Activated naive CD4-positive, alpha-beta T cell treated with Interleukin-2 at 50 U/mL for 16 hours (primary cell): ENCODE measurements around the gene SLC66A3.
"Not testable (repeated sequence)": the region's sequence is repeated elsewhere in the genome, so short reads cannot be mapped to it uniquely, and the experiment has no call there.

Source experiments
- DNase-seq: peaks from one replicate; pipeline ENCODE4 v3.0.0-alpha.2; 2020

Gene SLC66A3

DNA sequence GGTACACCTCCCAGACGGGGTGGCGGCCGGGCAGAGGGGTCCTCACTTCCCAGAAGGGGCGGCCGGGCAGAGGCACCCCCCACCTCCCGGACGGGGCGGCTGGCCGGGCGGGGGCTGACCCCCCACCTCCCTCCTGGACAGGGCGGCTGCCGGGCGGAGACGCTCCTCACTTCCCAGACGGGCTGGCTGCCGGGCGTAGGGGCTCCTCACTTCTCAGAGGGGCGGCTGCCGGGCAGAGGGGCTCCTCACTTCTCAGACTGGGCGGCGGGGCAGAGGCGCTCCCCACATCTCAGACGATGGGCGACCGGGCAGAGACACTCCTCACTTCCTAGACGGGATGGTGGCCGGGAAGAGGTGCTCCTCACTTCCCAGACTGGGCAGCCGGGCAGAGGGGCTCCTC is 9.8 kb downstream of the SLC66A3 start:
- DNase-seq, result not testable (repeated sequence)

DNA sequence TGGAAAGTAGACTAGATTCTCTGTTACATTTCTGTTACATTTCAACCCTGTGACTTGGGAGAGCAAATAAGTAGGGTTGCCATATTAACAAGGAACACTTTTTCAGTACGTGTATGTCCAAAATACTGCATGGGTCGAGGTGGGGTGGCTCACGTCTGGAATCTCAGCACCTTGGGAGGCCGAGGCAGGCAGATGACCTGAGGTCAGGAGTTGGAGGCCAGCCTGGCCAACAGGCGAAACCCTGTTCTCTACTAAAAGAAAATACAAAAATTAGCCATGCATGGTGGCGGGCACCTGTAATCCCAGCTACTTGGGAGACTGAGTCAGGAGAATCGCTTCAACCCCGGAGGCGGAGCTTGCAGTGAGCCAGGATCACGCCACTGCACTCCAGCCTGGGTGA is 11.2 kb downstream of the SLC66A3 start:
- no peak for DNase-seq

DNA sequence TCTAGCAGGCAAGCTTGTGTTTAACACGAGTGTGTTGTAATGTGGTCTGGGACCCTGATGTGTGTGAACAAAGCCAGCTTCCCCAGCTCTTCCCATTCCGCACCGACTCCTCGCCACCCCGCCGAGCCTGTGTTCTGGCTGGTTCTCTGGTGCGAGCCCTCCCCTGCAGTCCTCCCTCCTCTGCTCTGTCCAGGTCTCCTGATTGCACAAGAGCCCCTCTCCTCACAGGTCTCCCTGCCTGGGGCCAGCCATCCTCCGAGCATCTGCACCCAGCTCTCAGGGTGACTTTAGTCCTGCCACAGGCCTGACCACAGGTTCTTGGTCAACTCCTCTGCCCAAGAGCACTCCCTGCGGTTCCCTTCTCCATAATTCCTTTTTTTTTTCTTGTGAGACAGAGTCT is 13.2 kb downstream of the SLC66A3 start:
- no peak for DNase-seq

- DNase-seq, result no peak
These were observed 14.1 kb downstream of the SLC66A3 start for GRCh38 chr2:11169333-11169732.

DNA sequence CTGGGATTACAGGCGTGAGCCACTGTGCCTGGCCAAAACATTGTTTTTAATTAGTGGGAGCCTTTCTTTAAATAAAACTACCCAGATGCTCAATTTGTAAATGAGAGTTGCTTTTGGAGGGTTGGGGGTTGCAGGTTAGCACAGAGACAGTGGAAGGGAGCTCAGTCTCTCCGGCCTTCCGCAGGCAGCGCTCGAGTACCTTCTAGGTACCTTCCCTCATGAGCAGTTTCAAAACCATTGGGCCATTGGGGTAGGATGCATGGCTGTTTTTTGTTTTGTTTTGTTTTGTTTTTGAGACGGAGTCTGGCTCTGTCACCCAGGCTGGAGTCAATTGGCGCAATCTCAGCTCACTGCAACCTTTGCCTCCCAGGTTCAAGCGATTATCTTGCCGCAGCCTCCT is 19.0 kb downstream of the SLC66A3 start:
- DNase-seq, result no peak

DNA sequence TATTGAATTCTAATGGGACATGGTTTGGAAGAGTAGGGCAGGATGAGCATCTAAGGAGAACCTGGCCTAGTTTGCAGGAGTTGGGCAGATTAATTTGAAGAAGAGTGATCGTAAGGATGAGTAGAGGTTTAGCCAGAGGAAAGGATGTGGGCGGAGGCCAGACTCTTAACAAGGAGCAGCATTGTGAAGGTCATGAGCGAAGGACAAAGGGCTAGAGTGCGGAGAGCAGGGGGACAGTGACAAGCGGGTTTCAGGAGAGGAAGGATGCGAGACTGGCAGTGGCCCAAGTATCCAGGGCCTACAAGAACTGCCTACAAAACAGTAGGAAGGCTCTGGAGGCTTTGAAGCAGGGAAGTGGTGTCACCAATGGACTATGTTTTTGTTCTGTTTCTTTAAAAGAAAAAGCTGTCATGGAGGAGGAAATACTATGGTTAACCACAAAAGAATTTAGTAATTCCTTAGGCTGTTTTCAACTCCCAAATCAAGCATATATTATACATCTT is 20.1 kb downstream of the SLC66A3 start:
- DNase-seq, result no peak

DNA sequence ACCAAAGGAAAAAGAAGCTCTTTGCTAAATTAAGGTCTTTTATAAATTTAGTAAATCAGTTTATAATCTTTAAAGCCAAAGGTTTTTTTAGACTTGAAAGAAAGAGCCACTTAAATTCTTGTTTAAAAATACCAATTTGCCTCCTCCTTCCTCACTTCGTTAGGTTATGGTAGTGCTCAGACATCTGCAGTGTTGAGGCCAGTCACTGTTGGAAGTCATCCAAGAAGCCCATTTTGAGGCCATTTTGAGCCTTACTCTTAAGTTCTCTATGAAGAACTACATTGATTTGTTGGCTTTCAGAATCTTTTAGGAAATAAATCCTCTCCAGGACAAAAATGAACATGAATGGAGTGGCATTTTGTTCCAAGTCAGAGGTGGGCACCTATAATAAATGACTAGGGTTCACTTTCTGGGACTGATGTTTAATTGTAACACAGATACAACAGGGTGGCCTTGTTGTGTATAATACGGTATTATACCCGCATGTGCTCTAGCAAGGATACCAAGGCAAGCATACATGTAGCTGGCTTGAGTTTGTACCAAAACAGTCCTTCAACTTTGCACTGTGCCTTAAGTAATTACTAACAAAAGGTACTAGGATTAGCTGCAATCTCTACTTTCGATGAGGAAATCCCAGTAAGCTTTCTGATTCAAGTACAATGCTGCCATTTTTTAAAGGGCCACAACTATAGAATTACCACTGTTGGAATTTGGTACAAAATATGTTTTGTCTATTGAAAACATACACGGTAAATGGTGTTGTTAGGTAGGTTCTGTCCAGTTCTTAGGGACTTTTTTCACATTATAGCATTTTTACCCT is 22.8 kb downstream of the SLC66A3 start:
- no peak for DNase-seq

- no peak for DNase-seq
These were observed 23.9 kb downstream of the SLC66A3 start for GRCh38 chr2:11179196-11179595.

- DNase-seq, result no peak
These were observed 24.6 kb downstream of the SLC66A3 start for GRCh38 chr2:11179899-11180298.

GRCh38 chr2:11180653-11181052 is 25.4 kb downstream of the SLC66A3 start:
- no peak for DNase-seq

DNA sequence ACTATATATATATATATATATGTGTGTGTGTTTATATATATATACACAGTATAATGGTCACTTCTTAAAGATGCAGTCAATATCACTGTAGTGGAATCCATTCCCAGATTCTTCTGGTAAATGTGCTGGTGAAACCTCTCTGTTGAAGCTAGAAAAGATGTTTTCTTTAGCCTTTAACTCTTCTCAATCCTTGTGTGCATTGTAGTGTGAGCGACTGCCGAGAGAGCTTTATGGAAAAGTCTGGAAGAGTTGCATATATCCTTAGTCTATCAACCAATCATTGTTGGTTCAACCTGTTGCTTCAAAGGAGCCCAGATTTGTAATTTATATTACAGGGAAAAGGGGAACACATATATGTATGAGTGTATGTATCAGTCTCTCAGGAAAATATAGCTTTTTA is 27.7 kb downstream of the SLC66A3 start:
- DNase-seq, result no peak

GRCh38 chr2:11186145-11186544 is 30.9 kb downstream of the SLC66A3 start:
- DNase-seq, result no peak

- DNase-seq, result no peak
These were observed 31.9 kb downstream of the SLC66A3 start for GRCh38 chr2:11187083-11187619.

DNA sequence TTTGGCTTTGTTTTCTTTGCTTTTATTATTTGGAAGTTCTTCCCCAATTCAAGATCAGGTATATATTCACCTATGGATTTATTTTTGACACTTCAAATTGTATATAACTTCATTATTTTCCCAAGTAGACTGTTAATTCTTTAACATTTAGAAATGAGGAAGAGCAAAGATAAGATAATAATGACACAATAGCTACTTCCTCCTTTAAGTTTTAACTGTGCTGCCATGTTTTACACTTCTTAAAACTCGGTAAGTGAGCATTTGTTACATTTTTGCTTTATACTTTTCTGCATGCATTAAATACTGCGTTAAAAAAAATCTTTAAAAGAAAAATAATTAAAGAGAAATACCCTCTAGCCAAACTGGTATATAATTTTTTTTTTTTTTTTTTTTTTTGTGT is 32.5 kb downstream of the SLC66A3 start:
- no peak for DNase-seq

GRCh38 chr2:11196246-11196645 is 41.0 kb downstream of the SLC66A3 start:
- no peak for DNase-seq

DNA sequence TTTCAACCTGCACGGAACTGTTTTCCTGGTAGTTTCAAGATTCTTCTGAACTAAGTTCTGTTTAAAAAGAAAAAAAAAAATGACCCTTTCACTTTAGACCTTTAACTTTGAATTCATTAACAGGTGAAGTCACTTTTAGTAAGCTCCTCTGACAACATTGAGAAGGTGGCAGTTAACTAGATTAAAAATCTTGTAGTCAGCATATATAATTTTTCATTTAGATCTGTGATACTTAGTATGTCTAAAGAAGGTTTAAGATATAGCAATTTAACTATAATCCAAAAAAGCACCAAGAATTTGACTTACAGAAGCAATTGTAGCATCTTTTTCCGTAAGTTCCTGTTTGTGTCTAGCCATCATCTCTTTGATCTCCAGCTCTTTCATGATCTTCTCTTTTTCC is 45.4 kb downstream of the SLC66A3 start:
- no peak for DNase-seq

DNA sequence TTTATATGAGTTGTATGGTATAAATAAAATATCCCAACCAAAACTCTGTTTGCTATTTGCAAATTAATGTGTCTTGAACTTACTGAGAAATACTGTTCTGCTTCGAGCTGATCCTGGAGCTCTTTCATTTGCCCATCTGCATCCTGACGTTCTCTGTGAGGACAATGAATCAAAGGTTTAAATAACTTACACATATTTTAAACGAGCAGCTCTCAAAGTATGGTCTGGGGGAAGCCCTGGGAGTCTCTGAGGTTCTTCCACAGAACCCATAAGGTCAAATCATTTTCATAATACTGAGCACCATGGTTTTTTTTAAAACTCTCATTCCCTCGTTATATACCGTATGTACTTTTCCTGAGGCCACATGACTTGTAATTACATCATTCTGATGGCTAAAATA is 46.7 kb downstream of the SLC66A3 start:
- DNase-seq, result no peak

DNA sequence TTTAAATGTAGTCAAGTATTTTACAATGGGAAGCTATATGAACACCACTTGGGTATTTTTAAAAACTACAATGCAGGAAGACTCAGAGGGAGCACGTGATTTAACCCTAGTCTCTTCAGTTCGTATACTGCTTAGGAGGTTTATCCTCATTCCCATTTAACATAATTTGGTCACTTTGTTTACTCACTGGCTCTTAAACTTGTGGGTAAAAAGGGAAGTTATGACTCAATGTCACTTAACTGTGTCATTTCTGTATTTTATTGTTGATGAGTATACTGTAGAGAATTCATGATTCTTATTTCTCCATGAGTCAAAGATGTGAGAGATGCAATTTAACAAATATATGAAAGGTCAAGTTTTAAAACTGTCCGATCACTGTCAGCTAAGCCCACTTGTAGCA is 48.2 kb downstream of the SLC66A3 start:
- DNase-seq, result no peak

- DNase-seq, result no peak
These were observed 52.8 kb downstream of the SLC66A3 start for GRCh38 chr2:11208083-11208482.

DNA sequence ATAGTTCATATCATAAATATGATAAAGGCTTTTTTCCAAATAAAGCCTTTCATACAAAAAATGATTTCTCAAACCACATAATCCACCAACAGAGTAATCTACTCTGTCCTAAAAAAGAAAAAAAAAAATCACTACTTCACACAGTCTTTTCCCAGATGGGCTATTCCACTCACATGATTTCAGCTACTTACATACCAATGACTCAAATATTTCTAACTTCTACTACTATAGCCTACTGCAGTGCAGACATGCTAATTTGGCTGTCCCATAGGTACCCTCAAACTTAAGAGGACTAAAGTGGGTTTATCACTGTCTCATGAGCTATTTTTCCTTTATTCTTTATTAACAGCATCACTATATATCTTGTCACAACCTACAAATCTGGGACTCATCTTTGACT is 57.4 kb downstream of the SLC66A3 start:
- DNase-seq, result no peak

DNA sequence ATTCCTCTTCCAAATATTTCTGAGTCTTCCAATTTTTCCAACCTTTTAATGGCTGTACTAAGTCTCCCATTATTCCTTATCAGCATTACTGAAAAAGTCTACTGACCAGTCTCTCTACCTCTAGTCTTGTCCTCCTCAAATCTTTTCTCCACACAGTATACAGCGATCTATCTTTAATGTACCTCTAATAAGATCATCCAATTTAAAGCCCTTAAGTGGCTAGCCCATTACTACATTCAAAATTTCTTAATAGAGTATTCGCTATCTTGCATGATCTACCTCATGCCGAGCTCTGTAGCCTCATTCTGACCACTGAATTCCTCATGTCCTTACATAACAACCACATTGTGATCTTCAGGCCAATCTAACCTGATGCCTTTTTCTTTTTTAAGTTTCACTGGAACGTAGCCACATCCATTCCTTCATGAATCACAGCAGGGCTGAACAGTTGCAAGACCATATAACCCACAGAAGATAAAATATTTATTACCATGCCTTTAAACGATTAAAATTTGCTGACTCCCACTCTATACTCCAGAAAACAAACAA is 57.9 kb downstream of the SLC66A3 start:
- DNase-seq, result no peak

- DNase-seq, result no peak
These were observed 58.7 kb downstream of the SLC66A3 start for GRCh38 chr2:11213975-11214374.

GRCh38 chr2:11214770-11215169 is 59.5 kb downstream of the SLC66A3 start:
- no peak for DNase-seq

DNA sequence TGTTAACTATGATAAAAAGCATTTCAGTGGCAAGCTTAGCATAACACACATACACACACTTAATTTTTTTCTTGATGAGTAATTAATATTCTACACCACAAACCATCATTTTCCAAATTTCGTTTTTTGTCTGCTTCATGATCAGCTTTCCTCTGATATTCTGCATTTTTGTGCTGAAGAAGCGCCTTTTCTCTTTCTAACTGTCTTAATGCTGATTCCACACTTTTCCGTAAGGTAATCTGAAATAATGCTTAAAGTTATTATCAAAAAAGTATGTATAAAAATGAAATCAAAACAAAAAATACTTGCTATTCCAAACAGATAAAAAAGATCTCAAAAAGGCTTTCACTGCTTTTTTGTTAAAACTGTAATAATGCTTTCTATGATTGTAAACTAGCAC is 60.1 kb downstream of the SLC66A3 start:
- no peak for DNase-seq
